PC-3 (cell line): Measurements from ENCODE around the gene AFTPH.

ENCODE experiments used
- CTCF ChIP-seq: fragments of 300-600 bp; sonication (generic); conservative IDR thresholded peaks from 2 replicates; pipeline ENCODE4 v1.5.1; 2017; ENCODE audit warnings: antibody characterized with exemption, low read depth, mild to moderate bottlenecking, low read length
- EZH2phosphoT487 ChIP-seq: fragments of 300-600 bp; sonication (generic); IDR thresholded peaks from 2 replicates; pipeline ENCODE4 v1.6.1; 2018; ENCODE audit warnings: mild to moderate bottlenecking, antibody characterized with exemption, low read length, borderline replicate concordance

DNA sequence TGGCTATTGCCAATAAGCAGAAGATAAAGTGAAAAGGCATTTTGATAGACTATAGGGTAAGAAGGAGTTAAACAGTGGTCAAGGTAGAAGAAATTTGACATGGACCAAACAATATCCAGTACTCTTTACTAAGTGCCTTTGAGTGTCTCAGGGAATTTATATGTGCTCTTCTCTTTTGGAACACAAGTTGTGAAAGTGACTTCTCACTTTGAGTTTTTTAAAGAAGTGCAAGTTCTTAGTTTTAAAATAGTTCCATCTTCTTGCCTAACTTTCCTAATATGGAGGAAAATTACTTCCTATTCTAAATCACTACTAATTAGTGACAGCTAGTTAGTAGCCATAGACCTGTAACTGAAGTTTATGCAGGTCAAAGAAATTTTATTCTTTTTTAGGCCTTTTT is 63.4 kb downstream of the AFTPH start:
- TF ChIP-seq CTCF (no peak), EZH2phosphoT487 (no peak)
